ENCODE results near the gene CNOT3. TPM values are rescaled to one million over a fixed set of nuclear protein-coding genes. Genes with fewer than 3 reads are reported as not detected.

CNOT3 gene
- total RNA-seq, 4 donors from 2014 or later: 18.0 to 27.9 (median 18.7) TPM

- Histone ChIP-seq H3K27me3 (no peaks in the 10 kb centered on the region), H3K4me3 (no peak overlapping the region), H3K36me3 (peaks cover 43 to 100% (median 63%) of the 10 kb centered on the region in 3 donors), H3K4me1 (no peaks in the 10 kb centered on the region), H3K27ac (no peak overlapping the region), H3K9me3 (no peaks in the 10 kb centered on the region)
- DNase-seq: no peak
- intact Hi-C loops (cut with DNase I): no loop called here
- WGBS, 2 donors: 81 to 92% methylated on average over 3 to 8 of the region's 19 CpGs
- TF ChIP-seq CTCF (IDR thresholded peaks at IDR 0.05) (no peak), POLR2A (IDR thresholded peaks at IDR 0.05) (no peak)
These were observed 13.2 kb upstream of the CNOT3 start for GRCh38 chr19:54124393-54124792.

- no peak for DNase-seq
These were observed 11.8 kb upstream of the CNOT3 start for GRCh38 chr19:54125713-54126112.

GRCh38 chr19:54127688-54128440 is 9.7 kb upstream of the CNOT3 start:
- Histone ChIP-seq H3K4me3 (no peak overlapping the region), H3K27ac (no peak overlapping the region), H3K4me1 (no peaks in the 10 kb centered on the region), H3K9me3 (no peaks in the 10 kb centered on the region), H3K27me3 (no peaks in the 10 kb centered on the region), H3K36me3 (peaks cover 45 to 100% (median 60%) of the 10 kb centered on the region in 3 donors)
- intact Hi-C loops (cut with DNase I): no loop called here
- WGBS, 2 donors: 92 to 94% methylated on average over 21 to 32 of the region's 44 CpGs
- DNase-seq: no peak
- TF ChIP-seq POLR2A (IDR thresholded peaks at IDR 0.05): no peak
- no peak for TF ChIP-seq CTCF (IDR thresholded peaks at IDR 0.05)

More at GRCh38 chr19:54125713-54126112, 11.8 kb upstream of the CNOT3 start:
- intact Hi-C loops (cut with DNase I): no loop called here
- Histone ChIP-seq H3K27ac (no peak overlapping the region), H3K4me3 (no peak overlapping the region), H3K36me3 (peaks cover 45 to 100% (median 66%) of the 10 kb centered on the region in 3 donors), H3K9me3 (no peaks in the 10 kb centered on the region), H3K27me3 (no peaks in the 10 kb centered on the region), H3K4me1 (no peaks in the 10 kb centered on the region)
- 33 to 95% methylated on average over 2 to 3 of the region's 9 CpGs for WGBS, 2 donors
- TF ChIP-seq CTCF (IDR thresholded peaks at IDR 0.05) (no peak), POLR2A (IDR thresholded peaks at IDR 0.05) (no peak)

GRCh38 chr19:54128441-54128725 is 9.2 kb upstream of the CNOT3 start:
- Histone ChIP-seq H3K36me3 (peaks cover 45 to 98% (median 60%) of the 10 kb centered on the region in 3 donors), H3K9me3 (no peaks in the 10 kb centered on the region), H3K27me3 (no peaks in the 10 kb centered on the region), H3K27ac (no peak overlapping the region), H3K4me1 (no peaks in the 10 kb centered on the region), H3K4me3 (no peak overlapping the region)
- no peak for TF ChIP-seq CTCF (IDR thresholded peaks at IDR 0.05)
- TF ChIP-seq POLR2A (IDR thresholded peaks at IDR 0.05): no peak
- 91 to 93% methylated on average over 12 to 15 of the region's 20 CpGs for WGBS, 2 donors
- intact Hi-C loops (cut with DNase I): no loop called here
- DNase-seq: no peak

- H3K4me1 ChIP-seq: no peaks in the 10 kb centered on the region
- DNase-seq: no peak
These were observed 8.6 kb upstream of the CNOT3 start for GRCh38 chr19:54128796-54129616.

More at GRCh38 chr19:54128796-54129616, 8.6 kb upstream of the CNOT3 start:
- Histone ChIP-seq H3K27ac (no peak overlapping the region), H3K27me3 (no peaks in the 10 kb centered on the region), H3K36me3 (peaks cover 39 to 92% (median 55%) of the 10 kb centered on the region in 3 donors), H3K4me3 (no peak overlapping the region), H3K9me3 (no peaks in the 10 kb centered on the region)
- intact Hi-C loops (cut with DNase I): no loop called here
- WGBS, 2 donors: 87 to 100% methylated on average over 5 to 9 of the region's 41 CpGs
- TF ChIP-seq POLR2A (IDR thresholded peaks at IDR 0.05) (no peak), CTCF (IDR thresholded peaks at IDR 0.05) (no peak)
